ENCODE measurements around the gene HAVCR2.

The HAVCR2 gene

DNA sequence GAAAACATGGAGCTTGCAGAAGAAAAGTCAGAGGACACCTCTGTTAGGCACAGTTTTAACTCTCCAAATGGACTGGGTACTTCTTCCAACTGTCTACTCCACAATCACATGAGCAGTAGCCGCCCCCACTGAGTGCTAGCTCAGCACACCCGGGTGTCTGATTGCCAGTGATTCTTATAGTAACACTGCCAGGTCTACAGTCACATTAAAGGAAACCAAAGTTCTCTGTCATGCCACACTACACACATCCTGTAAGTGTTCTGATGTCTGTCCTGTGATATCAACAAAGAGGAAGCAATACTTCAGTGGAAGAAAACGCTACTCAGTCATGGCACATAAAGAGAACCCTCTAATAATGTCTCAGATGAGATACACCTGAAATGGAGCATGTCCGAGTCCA is at the start of gene HAVCR2:
Gene HAVCR2, minus strand, starts transcription at position 69 of the 400 bp plus-strand sequence. Its CDS starts 61 bp downstream, at position 8.
- peak in 1 of 2 donors; percentile 38 for DNase-seq (ENCODE audit: low read depth in 2 of 2)

DNA sequence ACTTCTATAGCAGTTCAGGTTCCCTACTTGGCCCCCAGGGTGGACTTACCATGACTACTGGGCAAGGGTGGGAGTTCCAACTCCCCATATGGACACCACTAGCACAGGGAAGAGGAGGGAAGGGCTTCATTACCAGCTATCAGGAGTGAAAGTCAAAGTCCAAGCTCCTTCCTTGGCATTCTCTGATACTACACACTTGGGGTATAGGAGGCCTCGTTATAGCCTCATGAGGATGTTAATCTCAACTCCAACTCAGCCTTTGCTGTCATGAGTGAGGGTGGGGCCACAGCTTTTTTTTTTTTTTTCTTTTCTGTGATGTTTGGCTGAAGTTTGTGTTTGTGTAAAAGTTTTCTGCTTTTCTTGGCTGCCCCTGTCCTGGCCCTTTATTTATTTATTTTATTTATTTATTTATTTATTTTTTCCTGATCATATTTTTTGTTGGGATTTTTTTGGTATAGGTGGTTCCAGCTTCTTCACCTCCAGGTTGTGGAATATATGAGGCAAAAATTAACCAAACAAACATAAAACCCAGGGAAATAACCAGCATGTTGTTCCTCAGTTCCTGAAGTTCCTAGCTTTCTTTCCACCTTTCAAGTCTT is 48.5 kb upstream of the HAVCR2 start:
- DNase-seq (ENCODE audit: low read depth in 2 of 2): no peak

DNA sequence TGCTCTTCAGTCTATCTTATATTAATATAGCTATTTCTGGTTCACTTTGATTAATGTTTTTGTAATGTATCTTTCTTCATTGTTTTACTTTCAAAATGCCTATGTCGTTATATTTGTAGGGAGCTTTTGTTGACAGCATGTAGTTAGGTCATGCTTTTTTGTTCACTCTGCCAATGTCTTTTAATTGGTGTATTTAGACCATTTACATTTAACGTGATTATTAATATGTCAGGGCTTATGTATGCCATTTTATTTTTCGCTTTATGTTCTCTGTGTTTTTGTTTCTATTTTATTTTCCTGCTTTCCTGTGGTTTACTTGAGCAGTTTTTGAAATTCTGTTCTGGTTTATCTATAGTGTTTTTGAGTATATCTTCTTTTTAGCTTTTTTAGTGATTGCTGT is 46.5 kb upstream of the HAVCR2 start:
- DNase-seq (ENCODE audit: low read depth in 2 of 2): no peak

DNA sequence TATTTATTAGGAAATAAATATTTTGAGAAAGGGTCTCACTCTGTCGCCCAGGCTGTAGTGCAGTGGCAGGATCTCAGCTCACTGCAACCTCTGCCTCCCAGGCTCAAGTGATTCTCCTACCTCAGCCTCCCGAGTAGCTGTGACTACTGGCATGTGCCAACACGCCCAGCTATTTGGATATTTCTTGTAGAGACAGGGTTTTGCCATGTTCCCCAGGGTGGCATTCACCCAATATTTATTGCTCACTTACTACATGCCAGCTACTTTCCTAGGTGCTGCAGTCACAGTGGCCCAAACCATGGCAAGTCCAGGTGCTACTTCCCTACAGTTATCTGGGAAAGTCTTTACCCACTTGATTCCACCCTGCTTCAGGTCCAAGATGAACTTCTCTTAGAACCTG is 42.2 kb upstream of the HAVCR2 start:
- DNase-seq (ENCODE audit: low read depth in 2 of 2): no peak

DNA sequence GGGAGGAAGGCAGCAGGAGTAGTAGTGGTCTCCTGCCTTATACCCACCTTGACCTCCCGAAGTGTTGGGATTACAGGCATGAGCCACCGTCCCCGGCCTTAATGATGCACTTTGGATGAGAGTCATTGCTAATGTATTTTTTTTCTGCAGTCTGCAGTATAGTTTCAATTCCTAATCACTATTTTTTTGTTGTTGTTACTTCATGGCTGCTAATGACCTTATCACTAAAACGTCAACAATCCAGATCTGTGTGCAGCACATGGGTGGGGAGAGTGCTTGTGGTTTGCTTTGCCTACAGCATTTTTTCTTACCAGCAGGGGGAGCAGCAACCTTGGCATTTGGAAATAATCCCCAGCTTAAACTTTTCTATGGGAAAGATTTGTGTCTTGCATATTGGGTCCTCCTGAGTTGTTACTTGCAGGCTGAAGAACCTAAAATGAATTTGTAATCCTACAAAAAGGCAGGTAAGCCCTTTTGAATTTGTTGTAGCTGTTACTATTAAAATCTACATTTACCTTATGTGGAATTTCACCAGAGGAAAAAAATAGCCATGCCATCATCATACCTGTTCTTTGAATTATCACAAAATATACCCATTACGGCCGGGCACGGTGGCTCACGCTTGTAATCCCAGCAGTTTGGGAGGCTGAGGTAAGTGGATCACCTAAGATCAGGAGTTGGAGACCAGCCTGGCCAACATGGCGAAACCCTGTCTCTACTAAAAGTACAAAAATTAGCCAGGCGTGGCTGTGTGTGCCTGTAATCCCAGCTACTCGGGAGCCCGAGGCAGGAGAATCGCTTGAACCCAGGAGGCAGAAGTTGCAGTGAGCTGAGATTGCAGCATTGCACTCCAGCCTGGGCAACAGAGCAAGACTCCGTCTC is 40.1 kb upstream of the HAVCR2 start:
- peak; percentile 55 to 61 for DNase-seq (ENCODE audit: low read depth in 2 of 2)

DNA sequence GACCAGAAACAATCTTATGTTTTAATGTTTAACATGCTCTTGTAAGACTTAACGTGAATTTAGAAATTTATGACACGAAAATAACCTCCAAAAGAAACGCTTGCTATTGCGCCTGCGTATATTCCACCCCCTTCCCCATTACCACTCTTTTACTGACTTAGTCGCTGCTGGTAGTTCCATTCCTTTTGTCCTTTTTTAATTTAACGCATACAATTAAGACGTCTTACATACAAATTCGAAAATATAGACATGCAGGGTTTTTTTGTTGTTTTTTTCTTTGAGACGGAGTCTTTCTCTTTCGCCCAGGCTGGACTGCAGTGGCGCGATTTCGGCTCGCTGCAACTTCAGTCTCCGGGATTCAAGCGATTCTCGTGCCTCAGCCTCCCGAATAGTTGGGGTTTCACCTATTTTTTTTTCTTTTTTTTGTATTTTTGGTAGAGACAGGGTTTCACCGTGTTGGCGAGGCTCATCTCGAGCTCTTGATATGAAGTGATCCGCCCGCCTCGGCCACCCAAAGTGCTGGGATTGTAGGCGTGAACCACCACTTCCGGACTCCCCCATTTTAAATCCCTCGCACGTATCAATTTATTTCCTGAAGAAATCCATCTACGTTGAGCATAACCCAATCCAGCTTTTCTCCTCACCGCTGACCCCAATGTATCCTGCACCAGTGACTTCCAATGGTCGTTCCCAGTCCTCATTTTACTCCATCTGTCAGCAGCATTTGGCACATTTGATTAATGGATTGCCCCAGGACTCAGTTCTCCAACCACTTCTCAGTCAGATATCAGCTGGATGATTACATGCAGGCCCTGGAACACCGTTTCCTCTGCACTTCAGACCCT is 34.5 kb upstream of the HAVCR2 start:
- peak in 1 of 2 donors; percentile 57 for DNase-seq (ENCODE audit: low read depth in 2 of 2)

DNA sequence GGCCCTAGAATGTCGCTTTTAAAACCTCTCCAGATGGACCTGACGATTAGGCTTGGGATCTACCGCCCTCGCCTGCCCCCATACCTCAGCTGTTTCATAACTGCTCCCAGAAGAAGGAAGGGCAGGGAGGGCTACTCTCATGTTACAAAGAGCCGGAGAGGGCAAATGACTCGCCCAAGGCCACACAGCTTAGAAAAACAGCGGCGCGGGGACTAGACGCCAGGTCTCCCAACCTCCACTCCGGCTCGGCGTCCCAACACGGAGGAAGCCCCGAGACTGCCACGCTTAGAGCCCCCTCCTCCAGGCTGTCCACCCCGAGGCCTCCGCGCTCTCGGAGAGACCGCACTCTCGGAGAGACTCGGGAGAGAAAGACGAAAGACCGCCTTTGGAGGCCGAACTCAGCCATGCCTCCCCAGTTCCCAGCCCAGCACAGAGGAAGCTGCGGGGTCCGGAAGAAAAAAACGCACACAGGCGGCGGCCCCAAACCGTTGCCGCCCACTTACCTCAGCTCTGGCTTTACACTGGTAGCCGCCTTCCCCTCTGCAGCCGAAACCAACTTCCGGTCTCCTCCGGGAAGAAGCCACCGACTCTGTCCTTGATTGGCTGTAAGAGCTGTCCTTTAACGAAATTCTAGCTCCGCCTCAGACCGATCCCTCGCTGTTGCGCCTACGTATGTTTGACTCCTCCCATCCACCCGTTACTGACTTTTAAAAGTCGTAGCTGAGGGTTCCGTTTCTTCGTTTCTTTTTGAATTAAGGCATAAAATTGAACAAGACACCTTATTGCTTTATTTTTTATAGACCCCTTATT is 33.7 kb upstream of the HAVCR2 start, which contains the start of gene MED7:
Gene MED7, minus strand, starts transcription at position 549 of the 810 bp plus-strand sequence. CDS start 3,434 bp downstream, outside the sequence.
- DNase-seq (ENCODE audit: low read depth in 2 of 2): peak; percentile 88 to 89

DNA sequence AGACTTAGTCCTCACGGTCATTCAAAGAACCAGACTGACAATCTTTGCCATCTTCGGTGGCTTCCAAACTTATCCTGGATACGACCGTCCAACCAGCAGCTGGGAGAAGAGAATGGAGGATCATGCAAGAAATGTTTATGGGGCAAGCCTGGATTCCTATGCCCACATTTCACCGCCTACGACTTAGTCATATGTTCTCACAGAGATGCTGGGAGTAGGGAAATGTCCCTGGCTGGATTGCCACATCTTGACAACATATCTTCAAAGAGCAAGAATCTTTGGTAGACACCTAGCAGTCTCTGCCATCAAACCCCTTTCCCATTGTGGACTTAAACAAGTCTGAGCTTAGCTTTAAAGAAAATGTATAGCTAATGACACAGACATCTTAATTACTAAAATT is 28.8 kb upstream of the HAVCR2 start:
- no peak for DNase-seq (ENCODE audit: low read depth in 2 of 2)

DNA sequence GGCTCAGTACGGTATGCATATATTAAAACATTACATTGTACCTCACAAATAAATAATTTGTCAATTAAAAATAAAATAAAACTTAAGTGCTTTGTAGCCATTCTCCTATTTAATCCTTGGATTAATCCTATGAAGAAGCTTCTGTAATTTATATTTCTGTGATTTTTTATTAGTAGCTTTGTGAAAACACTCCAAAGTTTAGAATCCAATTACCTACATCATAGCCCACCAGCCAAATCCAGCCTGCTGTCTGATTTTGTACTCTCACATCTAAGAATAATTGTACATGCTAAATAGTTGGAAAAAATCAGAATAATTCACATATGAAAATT is 23.4 kb upstream of the HAVCR2 start:
- no peak for DNase-seq (ENCODE audit: low read depth in 2 of 2)

DNA sequence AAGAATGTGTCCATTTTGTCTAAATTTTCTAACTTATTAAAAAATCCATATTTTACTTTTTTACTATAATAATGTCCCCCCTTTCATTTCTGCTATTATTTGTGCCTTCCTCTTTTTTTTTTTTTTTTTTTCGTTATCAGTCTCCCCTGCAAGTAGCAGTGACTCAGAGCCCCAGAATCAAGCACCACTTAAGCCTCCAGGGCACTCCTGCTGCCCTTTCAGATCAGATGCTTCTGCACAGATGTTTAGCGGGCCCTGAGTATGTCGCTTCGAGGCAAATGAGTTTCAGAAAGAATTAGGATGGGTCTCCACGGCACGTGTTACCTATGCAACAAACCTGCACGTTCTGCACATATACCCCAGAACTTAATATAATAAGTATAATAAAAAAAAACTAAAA is 22.1 kb upstream of the HAVCR2 start:
- no peak for DNase-seq (ENCODE audit: low read depth in 2 of 2)

DNA sequence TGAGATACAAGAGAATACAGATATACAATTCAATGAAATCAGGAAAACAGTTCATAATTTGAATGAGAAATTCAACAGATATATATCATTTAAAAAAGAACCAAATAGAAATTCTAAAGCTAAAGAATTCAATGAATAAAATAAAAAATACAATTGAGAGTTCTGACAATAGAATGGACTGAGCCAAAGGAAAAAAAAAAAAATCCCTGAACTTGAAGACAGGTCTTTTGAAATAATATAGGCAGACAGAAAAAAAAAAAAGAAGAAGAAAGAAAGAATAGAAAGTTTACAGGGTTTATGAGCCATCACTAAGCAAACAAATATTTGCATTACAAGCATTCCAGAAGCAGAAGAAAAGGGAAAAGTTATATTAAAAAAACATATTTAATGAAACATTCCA is 12.9 kb upstream of the HAVCR2 start:
- DNase-seq (ENCODE audit: low read depth in 2 of 2): no peak

DNA sequence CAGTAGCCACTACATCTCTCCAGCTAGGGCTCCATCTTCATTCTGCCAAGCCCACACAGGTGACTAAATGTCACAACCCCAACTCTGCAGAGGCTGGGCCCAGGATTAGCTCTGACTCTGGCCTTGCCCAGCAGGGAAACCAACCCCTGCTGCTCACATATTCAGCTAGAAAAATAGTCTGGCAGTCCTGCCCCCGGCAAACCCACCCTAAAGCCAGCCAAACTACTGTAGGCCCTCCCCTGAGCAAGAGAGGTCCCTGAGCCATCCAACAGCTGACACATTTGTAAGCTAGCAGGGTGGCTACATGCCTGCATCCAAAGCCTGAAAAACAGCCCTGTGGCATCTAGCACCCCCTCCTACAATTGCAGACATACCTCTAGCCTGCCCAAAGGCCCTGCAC is 11.3 kb upstream of the HAVCR2 start:
- no peak for DNase-seq (ENCODE audit: low read depth in 2 of 2)

DNA sequence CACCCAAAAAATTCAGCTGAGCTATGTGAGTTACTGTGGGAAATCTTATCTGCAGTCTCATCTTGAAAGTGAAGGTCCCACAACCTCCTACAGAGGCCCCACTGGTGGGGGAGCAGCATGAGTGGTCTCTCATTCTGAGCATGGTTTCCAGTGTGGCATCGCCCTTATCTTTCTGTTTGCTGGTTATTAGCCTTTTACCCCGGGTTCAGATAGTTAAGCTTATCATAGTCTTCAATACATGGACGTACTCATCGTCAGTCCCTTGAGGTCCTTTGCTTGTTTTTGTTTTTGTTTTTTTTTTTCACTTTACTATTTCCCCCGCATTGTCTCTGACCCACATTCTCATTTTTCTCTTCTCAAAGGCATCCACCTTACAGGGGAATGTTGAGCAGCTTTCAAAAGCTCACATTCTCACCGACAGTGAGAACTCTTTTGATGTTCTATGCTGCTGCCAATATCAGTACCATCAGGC is 7.7 kb upstream of the HAVCR2 start:
- peak in 1 of 2 donors; percentile 38 for DNase-seq (ENCODE audit: low read depth in 2 of 2)

DNA sequence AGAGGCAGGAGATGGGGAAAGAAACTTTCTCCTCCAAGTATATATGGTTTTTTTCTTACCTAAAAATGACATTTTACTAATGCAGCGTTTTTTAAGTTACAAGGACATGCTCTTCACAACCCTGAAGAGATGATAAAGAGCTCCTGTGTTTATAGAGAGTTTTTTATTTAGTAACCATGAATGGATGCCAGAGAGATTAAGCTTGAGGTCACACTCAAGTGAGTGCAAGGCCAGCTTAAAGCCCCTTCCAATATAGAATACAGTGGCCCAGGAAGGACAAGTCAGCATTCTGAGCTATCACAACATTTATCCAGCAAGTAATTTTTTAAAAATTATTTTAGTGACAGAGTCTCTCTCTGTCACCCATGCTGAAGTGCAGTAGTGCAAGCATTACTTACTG is 6.7 kb upstream of the HAVCR2 start:
- DNase-seq (ENCODE audit: low read depth in 2 of 2): no peak

DNA sequence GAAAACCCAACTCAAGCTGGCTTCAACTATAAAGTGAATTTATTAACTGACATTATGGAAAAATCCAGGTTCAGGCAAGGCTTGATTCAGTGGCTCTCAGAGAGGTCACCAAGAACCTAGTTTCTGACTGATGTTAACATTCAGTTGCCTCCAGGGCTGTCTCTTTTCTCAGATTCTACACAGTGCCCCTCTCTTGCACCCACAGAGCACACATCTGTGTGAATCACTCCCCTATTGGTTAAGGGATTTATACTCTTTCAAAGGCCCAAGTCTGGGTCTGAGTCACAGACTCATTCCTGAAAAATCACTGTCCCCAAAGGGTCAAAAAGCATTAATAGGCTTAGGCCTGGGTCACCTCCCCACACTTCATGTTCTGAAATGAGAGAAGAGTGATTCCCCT is 6.2 kb upstream of the HAVCR2 start:
- DNase-seq (ENCODE audit: low read depth in 2 of 2): no peak

DNA sequence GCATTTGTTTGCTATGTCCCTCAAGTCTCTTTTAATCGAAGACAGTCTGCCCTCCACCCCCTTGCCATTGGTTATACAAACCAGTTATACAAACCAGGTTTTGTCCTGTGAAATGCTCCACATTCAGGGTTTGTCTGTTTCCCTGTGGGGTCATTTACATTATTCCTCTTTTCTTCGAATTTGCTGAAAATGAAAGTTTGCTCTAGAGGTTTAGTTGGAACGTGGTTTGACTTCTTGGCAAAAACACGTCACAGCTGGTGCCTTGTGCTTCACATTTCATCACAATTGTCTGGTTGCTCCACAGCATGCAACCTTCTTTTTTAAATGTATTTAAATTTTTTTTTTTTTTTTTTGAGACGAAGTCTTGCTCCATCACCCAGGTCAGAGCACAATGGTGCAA is 4.2 kb upstream of the HAVCR2 start:
- DNase-seq (ENCODE audit: low read depth in 2 of 2): no peak

DNA sequence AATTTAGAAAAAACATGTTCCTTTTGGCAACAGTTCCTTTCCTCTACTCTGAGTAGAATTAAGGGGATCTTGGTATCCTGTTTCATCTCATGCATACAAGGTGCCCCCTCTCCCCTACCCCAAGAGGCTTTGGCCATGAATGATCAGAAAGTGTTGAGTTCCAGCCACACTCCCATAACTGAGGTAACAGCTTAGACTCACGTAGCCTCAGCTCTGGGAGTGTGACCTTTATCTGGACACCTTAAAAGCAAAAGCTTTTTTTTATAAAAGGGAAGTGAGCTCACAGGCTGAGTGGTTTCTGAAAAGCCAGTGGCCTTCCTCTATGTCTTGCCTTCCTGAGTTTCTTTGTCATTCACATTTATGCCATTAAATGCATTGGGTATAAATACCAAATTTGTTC is 900 bp upstream of the HAVCR2 start:
- DNase-seq (ENCODE audit: low read depth in 2 of 2): no peak

DNA sequence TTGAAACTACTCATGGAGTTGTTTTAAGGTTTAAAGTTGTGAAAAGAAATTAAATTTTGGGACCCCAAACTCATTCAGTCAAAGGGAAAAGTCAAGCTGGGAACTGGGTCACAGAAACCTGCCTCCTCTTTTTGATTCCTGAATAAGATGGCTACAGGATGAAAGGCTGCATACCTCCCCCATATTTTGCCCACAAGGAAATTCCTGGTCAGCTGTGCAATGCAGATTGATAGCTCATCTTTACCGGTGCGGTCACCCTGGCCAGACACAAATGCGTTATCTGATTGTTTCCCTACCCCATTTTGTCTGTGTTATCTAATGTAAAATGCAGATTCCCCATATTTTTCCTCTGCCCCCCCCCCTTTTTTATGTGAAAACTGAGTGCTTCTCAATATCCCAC is 1.3 kb downstream of the HAVCR2 start:
- no peak for DNase-seq (ENCODE audit: low read depth in 2 of 2)

DNA sequence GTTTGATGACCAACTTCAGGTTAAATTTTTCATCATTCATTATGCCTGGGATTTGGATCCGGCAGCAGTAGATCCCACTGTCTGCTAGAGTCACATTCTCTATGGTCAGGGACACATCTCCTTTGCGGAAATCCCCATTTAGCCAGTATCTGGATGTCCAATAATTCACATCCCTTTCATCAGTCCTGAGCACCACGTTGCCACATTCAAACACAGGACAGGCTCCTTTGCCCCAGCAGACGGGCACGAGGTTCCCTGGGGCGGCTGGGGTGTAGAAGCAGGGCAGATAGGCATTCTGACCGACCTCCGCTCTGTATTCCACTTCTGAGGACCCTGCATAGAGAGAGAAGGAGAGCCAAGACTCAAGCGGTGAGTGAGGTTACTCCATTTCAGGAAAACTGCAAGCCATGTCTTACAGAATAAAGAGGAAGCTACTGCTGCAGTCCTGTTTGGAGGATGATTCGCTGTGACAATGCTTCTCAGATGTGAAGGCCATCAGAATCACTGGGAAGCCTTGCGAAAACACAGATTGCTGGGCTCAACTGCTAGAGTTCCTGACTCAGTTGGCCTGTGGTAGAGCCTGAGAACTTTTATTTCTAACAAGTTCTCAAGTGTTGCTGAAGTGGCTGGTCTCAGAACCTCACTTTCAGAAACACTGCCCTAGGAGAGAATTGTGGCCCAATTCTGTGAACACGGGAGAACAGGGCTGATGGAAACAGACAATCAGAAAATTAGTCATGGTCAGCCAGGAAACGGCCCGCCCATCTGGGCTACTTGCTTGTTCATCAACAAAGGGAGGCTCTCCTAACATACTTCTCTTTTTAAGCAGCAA is 2.0 kb downstream of the HAVCR2 start:
- DNase-seq (ENCODE audit: low read depth in 2 of 2): peak in 1 of 2 donors; percentile 32

DNA sequence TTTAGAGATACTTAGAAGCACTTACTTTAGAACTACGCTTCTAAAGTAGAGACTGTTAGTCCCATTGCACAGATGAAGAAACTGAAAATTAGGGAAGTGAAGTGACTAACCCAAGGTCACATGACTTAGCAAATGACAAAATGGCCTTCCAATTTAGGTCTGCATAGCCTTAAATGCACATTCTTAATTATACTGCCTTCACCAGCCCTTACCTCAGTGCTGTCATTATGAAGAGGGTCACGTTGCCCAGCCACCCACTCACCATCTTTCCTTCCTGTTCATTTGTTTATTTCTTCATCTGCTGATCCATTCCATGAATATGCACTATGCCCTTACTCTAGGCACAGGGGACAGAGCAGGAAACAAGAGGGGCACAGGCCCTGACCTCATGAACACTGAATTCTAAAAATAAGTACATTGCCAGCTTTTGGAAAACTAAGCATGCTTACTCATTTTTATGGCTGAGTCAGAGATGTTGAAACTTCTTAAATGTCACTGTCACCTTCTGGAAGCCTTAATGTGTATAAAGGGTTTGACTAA is 8.6 kb downstream of the HAVCR2 start:
- DNase-seq (ENCODE audit: low read depth in 2 of 2): no peak
